HEK293 (cell line): Measurements from ENCODE around the gene NPTN.

ENCODE experiments used
- CTCF ChIA-PET: fragments of 350-600 bp; formaldehyde crosslinking; extraction: SDS; loops from one replicate; lab custom pipeline; 2021; ENCODE audit warnings: antibody characterized with exemption; lab: Yijun Ruan, JAX
- POLR2A ChIA-PET: fragments of 300-600 bp; formaldehyde crosslinking; extraction: SDS; loops from one replicate; lab custom pipeline; 2020; ENCODE audit warnings: antibody characterized with exemption, inconsistent platforms; lab: Yijun Ruan, JAX
- H3K27ac ChIP-seq: fragments of 200-500 bp; sonication (Bioruptor generic); 2 replicates; pipeline ENCODE4 v1.5.1; 2014; ENCODE audit warnings: low read depth, low read length, control low read depth, inconsistent platforms; ENCODE audit errors: extremely low read depth
- H3K36me3 ChIP-seq, 2 experiments: fragments of 200-500 bp in 1 of 2; sonication (Bioruptor generic) in 1 of 2; 1 replicate in 1 of 2; 2 replicates in 1 of 2; pipeline ENCODE4 v1.5.1; 2014 to 2017; ENCODE audit warnings: inconsistent platforms in 2 of 2, low read length in 2 of 2; ENCODE audit not compliant: control insufficient read depth in 2 of 2, insufficient read depth in 1 of 2
- H3K4me1 ChIP-seq: fragments of 200-500 bp; sonication (Bioruptor generic); 2 replicates; pipeline ENCODE4 v1.5.1; 2014; ENCODE audit warnings: mild to moderate bottlenecking, low read length, inconsistent platforms; ENCODE audit not compliant: control insufficient read depth, insufficient read depth
- H3K4me3 ChIP-seq: 2 replicates; pipeline ENCODE4 v1.5.1; 2011; ENCODE audit warnings: low read depth, mild to moderate bottlenecking, control low read depth, low read length, moderate library complexity
- H3K9me3 ChIP-seq: fragments of 200-500 bp; sonication (Bioruptor generic); 2 replicates; pipeline ENCODE4 v1.5.1; 2014; ENCODE audit warnings: low read depth, low read length, inconsistent platforms; ENCODE audit not compliant: control insufficient read depth, insufficient read depth
- GLIS2 ChIP-seq: fragments of 450-650 bp; formaldehyde crosslinking; IDR thresholded peaks from 2 replicates; pipeline ENCODE4 v1.5.1; 2016; ENCODE audit warnings: missing biosample characterization, missing genetic modification characterization
- KLF1 ChIP-seq: fragments of 450-650 bp; formaldehyde crosslinking; IDR thresholded peaks from 2 replicates; pipeline ENCODE4 v1.5.1; 2016; ENCODE audit warnings: missing biosample characterization, missing genetic modification characterization
- KLF7 ChIP-seq: fragments of 450-650 bp; formaldehyde crosslinking; IDR thresholded peaks from 2 replicates; pipeline ENCODE4 v1.5.1; 2016; ENCODE audit warnings: missing biosample characterization, missing genetic modification characterization, borderline replicate concordance
- MYNN ChIP-seq: fragments of 450-650 bp; formaldehyde crosslinking; IDR thresholded peaks from 2 replicates; pipeline ENCODE4 v1.5.1; 2016; ENCODE audit warnings: missing biosample characterization, missing genetic modification characterization, borderline replicate concordance
- SCRT2 ChIP-seq: fragments of 450-650 bp; formaldehyde crosslinking; IDR thresholded peaks from 2 replicates; pipeline ENCODE4 v1.5.1; 2016; ENCODE audit warnings: missing biosample characterization, missing genetic modification characterization
- ZEB2 ChIP-seq: fragments of 450-650 bp; formaldehyde crosslinking; IDR thresholded peaks from 2 replicates; pipeline ENCODE4 v1.5.1; 2016; ENCODE audit warnings: missing biosample characterization, missing genetic modification characterization
- ZFP41 ChIP-seq: fragments of 450-650 bp; formaldehyde crosslinking; IDR thresholded peaks from 2 replicates; pipeline ENCODE4 v1.5.1; 2016; ENCODE audit warnings: missing biosample characterization, missing genetic modification characterization, borderline replicate concordance
- ZNF24 ChIP-seq: fragments of 450-650 bp; formaldehyde crosslinking; IDR thresholded peaks from 2 replicates; pipeline ENCODE4 v1.5.1; 2016; ENCODE audit warnings: missing biosample characterization, missing genetic modification characterization
- ZNF324 ChIP-seq: fragments of 450-650 bp; formaldehyde crosslinking; IDR thresholded peaks from 2 replicates; pipeline ENCODE4 v1.5.1; 2016; ENCODE audit warnings: missing biosample characterization, missing genetic modification characterization
- ZNF433 ChIP-seq: fragments of 450-650 bp; formaldehyde crosslinking; IDR thresholded peaks from 2 replicates; pipeline ENCODE4 v1.5.1; 2016; ENCODE audit warnings: missing biosample characterization, missing genetic modification characterization, low read depth
- ZNF571 ChIP-seq: fragments of 450-650 bp; formaldehyde crosslinking; IDR thresholded peaks from 2 replicates; pipeline ENCODE4 v1.5.0; 2017; ENCODE audit warnings: missing biosample characterization, missing genetic modification characterization
- ZNF596 ChIP-seq: fragments of 450-650 bp; IDR thresholded peaks from 2 replicates; pipeline ENCODE4 v1.5.0; 2018; ENCODE audit warnings: missing biosample characterization, mild to moderate bottlenecking, missing genetic modification characterization, moderate library complexity
- ZSCAN16 ChIP-seq: fragments of 450-650 bp; formaldehyde crosslinking; IDR thresholded peaks from 2 replicates; pipeline ENCODE4 v1.5.1; 2016; ENCODE audit warnings: missing biosample characterization, missing genetic modification characterization
- TF ChIP-seq, protein P1 (sequence below): fragments of 450-650 bp; formaldehyde crosslinking; IDR thresholded peaks from 2 replicates; pipeline ENCODE4 v1.5.1; 2016; ENCODE audit warnings: missing biosample characterization, missing genetic modification characterization
- TF ChIP-seq, protein P2 (sequence below): fragments of 450-650 bp; formaldehyde crosslinking; IDR thresholded peaks from 2 replicates; pipeline ENCODE4 v1.5.1; 2016; ENCODE audit warnings: missing biosample characterization, missing genetic modification characterization
- TF ChIP-seq, protein P3 (sequence below): fragments of 450-650 bp; formaldehyde crosslinking; IDR thresholded peaks from 2 replicates; pipeline ENCODE4 v1.5.1; 2016; ENCODE audit warnings: missing biosample characterization, missing genetic modification characterization, borderline replicate concordance
- TF ChIP-seq, protein P4 (sequence below): fragments of 450-650 bp; formaldehyde crosslinking; IDR thresholded peaks from 2 replicates; pipeline ENCODE4; 2016; ENCODE audit warnings: missing biosample characterization, missing genetic modification characterization

The NPTN gene

DNA sequence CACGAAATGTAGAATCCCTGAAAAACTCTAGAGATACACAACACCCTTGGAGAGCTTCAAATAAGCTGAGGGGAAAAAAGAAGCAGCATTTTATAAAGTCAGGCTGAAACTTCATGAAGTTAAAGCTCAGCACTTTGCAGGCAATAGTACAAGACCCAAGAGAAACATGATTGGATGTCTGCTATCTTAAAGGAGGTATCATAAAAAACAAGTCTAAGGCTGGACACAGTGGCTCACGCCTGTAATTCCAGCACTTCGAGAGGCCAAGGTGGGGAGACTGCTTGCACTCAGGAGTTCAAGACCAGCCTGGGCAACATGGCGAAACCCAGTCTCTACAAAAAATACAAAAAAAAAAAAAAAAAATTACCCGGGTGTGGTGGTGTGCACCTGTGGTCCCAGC lies 42.9 kb downstream of the NPTN start:
- POLR2A ChIA-PET = no interaction called here
- Histone ChIP-seq H3K36me3 (peaks cover 29 to 59% of the 10 kb centered on the region in 2 experiments), H3K4me3 (no peak overlapping the region), H3K9me3 (no peaks in the 10 kb centered on the region), H3K4me1 (peaks cover 21% of the 10 kb centered on the region), H3K27ac (no peak overlapping the region)
- CTCF ChIA-PET = interaction anchor here (0.5 to 4.8 kb wide), 5 partner anchors 20 to 351 kb away, joined by 3 to 28 read pairs (median 5); no protein-coding TSS in a partner anchor
- TF ChIP-seq, protein P1, sequence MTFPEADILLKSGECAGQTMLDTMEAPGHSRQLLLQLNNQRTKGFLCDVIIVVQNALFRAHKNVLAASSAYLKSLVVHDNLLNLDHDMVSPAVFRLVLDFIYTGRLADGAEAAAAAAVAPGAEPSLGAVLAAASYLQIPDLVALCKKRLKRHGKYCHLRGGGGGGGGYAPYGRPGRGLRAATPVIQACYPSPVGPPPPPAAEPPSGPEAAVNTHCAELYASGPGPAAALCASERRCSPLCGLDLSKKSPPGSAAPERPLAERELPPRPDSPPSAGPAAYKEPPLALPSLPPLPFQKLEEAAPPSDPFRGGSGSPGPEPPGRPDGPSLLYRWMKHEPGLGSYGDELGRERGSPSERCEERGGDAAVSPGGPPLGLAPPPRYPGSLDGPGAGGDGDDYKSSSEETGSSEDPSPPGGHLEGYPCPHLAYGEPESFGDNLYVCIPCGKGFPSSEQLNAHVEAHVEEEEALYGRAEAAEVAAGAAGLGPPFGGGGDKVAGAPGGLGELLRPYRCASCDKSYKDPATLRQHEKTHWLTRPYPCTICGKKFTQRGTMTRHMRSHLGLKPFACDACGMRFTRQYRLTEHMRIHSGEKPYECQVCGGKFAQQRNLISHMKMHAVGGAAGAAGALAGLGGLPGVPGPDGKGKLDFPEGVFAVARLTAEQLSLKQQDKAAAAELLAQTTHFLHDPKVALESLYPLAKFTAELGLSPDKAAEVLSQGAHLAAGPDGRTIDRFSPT = no peak
- TF ChIP-seq, protein P2, sequence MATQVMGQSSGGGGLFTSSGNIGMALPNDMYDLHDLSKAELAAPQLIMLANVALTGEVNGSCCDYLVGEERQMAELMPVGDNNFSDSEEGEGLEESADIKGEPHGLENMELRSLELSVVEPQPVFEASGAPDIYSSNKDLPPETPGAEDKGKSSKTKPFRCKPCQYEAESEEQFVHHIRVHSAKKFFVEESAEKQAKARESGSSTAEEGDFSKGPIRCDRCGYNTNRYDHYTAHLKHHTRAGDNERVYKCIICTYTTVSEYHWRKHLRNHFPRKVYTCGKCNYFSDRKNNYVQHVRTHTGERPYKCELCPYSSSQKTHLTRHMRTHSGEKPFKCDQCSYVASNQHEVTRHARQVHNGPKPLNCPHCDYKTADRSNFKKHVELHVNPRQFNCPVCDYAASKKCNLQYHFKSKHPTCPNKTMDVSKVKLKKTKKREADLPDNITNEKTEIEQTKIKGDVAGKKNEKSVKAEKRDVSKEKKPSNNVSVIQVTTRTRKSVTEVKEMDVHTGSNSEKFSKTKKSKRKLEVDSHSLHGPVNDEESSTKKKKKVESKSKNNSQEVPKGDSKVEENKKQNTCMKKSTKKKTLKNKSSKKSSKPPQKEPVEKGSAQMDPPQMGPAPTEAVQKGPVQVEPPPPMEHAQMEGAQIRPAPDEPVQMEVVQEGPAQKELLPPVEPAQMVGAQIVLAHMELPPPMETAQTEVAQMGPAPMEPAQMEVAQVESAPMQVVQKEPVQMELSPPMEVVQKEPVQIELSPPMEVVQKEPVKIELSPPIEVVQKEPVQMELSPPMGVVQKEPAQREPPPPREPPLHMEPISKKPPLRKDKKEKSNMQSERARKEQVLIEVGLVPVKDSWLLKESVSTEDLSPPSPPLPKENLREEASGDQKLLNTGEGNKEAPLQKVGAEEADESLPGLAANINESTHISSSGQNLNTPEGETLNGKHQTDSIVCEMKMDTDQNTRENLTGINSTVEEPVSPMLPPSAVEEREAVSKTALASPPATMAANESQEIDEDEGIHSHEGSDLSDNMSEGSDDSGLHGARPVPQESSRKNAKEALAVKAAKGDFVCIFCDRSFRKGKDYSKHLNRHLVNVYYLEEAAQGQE (tag by site-specific recombination) = no peak
- TF ChIP-seq ZNF433 (tag by site-specific recombination) (no peak), KLF1 (tag by site-specific recombination) (no peak), ZNF596 (tag by site-specific recombination) (no peak), KLF7 (tag by site-specific recombination) (no peak), ZFP41 (tag by site-specific recombination) (no peak), ZNF24 (tag by site-specific recombination) (no peak), MYNN (no peak), ZNF324 (no peak), ZSCAN16 (tag by site-specific recombination) (no peak), ZNF571 (tag by site-specific recombination) (no peak), GLIS2 (tag by site-specific recombination) (no peak)
- TF ChIP-seq, protein P3, sequence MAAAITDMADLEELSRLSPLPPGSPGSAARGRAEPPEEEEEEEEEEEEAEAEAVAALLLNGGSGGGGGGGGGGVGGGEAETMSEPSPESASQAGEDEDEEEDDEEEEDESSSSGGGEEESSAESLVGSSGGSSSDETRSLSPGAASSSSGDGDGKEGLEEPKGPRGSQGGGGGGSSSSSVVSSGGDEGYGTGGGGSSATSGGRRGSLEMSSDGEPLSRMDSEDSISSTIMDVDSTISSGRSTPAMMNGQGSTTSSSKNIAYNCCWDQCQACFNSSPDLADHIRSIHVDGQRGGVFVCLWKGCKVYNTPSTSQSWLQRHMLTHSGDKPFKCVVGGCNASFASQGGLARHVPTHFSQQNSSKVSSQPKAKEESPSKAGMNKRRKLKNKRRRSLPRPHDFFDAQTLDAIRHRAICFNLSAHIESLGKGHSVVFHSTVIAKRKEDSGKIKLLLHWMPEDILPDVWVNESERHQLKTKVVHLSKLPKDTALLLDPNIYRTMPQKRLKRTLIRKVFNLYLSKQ = no peak
- TF ChIP-seq, protein P4, sequence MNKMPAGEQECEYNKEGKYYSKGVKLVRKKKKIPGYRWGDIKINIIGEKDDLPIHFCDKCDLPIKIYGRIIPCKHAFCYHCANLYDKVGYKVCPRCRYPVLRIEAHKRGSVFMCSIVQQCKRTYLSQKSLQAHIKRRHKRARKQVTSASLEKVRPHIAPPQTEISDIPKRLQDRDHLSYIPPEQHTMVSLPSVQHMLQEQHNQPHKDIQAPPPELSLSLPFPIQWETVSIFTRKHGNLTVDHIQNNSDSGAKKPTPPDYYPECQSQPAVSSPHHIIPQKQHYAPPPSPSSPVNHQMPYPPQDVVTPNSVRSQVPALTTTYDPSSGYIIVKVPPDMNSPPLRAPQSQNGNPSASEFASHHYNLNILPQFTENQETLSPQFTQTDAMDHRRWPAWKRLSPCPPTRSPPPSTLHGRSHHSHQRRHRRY (tag by site-specific recombination) = no peak

DNA sequence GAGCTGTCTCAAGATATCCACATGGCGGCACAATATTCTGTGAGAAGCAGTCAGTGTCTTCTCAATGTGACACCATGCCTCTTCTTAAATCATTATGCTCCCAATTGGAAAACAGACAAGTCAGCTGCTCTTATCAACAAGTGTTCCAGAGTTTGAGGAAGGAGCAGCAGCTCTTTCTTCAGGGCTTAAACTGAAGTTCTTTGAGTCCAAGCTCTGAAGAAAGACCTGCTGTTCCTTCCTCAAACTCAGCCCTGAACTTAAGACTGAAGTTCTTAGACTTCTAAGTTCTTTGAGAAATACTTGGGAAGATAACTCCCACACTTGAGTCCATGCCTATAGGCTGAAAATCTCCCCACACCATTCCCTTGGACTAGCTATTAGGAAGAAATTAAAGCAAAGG lies 43.4 kb downstream of the NPTN start:
- Histone ChIP-seq H3K4me3 (no peak overlapping the region), H3K27ac (no peak overlapping the region), H3K9me3 (no peaks in the 10 kb centered on the region), H3K36me3 (peaks cover 29 to 64% of the 10 kb centered on the region in 2 experiments)
- CTCF ChIA-PET = interaction anchor here (0.5 to 4.8 kb wide), 5 partner anchors 26 to 352 kb away, joined by 3 to 28 read pairs (median 5); no protein-coding TSS in a partner anchor
- TF ChIP-seq ZEB2 (tag by site-specific recombination) = no peak
- peak; percentile 42; the same call in 1 of the 2 replicates for TF ChIP-seq SCRT2 (tag by site-specific recombination)
- TF ChIP-seq, all 188 proteins: peak for 1
- peaks cover 16% of the 10 kb centered on the region for H3K4me1 ChIP-seq
- POLR2A ChIA-PET = interaction anchor here (1.1 kb wide), 1 partner anchor 42 kb away, joined by 4 read pairs; no protein-coding TSS in a partner anchor
